SK-N-SH (cell line): ENCODE results near the gene SLC25A21.

Source experiments
- GATA2 ChIP-seq: sonication (generic); formaldehyde crosslinking; IDR thresholded peaks from 2 replicates; pipeline ENCODE4 v1.5.0; 2020; ENCODE audit warnings: mild to moderate bottlenecking, missing genetic modification reagents
- RFX5 ChIP-seq: IDR thresholded peaks from 2 replicates; pipeline ENCODE4 v1.6.1; 2012; ENCODE audit warnings: mild to moderate bottlenecking, improper control_type of control experiment, low read length
- TAF1 ChIP-seq: IDR thresholded peaks from 2 replicates; pipeline ENCODE4 v1.6.1; 2012; ENCODE audit warnings: low read depth, mild to moderate bottlenecking, low read length, moderate library complexity, borderline replicate concordance
- TF ChIP-seq, protein P1 (sequence below): IDR thresholded peaks from 2 replicates; pipeline ENCODE4 v1.4.0; 2012; ENCODE audit warnings: low read depth, borderline replicate concordance
- TF ChIP-seq, protein P2 (sequence below): fragments of 200-600 bp; sonication (generic); IDR thresholded peaks from 2 replicates; pipeline ENCODE4 v1.6.1; 2017; ENCODE audit warnings: antibody characterized with exemption, mild to moderate bottlenecking, moderate library complexity

DNA sequence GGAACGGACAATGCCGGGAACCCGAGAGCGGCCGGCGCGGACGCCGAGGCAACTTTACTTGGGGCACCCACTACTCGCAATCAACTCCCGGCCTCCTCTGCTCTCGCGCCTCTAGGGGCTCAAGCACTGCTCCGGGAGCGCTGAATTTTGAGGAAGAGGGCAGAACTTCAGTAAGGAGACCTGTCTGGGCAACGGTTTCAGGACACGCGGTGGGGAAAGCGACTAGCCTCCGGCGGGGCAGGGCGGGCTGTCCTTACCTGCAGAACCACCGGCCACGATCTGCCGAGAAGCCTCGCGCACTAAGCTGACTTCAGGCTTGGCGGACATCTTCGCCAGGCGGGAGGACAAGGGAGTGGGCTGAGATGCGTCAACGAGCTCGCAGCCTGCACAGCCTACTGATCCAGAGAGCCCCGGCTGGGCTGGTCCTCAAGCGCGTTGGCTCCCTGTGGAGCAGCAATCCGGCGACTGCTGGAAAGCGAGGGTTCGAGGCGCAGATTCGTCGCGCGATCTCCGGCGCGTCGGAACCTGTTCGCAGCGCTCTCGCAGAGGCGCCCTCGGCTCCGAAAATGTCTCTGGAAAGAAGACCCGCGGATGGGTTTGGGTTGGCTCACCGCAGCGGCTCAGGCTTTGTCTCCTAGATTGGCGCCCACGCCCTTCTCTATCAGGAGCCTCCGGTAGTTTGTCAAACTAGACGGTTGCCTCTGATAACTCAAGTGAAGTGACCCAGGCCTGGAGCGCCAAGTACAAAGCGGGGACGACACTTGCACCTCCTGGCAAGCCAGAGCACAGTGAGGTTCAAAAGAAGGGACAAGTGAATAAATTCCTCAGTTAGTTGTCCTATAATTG, at the start of gene SLC25A21:
- TF ChIP-seq GATA2 (CRISPR knock-in tag) (no peak), TAF1 (no peak), RFX5 (no peak)
- TF ChIP-seq, protein P1, sequence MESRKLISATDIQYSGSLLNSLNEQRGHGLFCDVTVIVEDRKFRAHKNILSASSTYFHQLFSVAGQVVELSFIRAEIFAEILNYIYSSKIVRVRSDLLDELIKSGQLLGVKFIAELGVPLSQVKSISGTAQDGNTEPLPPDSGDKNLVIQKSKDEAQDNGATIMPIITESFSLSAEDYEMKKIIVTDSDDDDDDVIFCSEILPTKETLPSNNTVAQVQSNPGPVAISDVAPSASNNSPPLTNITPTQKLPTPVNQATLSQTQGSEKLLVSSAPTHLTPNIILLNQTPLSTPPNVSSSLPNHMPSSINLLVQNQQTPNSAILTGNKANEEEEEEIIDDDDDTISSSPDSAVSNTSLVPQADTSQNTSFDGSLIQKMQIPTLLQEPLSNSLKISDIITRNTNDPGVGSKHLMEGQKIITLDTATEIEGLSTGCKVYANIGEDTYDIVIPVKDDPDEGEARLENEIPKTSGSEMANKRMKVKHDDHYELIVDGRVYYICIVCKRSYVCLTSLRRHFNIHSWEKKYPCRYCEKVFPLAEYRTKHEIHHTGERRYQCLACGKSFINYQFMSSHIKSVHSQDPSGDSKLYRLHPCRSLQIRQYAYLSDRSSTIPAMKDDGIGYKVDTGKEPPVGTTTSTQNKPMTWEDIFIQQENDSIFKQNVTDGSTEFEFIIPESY = no peak
- TF ChIP-seq, protein P2, sequence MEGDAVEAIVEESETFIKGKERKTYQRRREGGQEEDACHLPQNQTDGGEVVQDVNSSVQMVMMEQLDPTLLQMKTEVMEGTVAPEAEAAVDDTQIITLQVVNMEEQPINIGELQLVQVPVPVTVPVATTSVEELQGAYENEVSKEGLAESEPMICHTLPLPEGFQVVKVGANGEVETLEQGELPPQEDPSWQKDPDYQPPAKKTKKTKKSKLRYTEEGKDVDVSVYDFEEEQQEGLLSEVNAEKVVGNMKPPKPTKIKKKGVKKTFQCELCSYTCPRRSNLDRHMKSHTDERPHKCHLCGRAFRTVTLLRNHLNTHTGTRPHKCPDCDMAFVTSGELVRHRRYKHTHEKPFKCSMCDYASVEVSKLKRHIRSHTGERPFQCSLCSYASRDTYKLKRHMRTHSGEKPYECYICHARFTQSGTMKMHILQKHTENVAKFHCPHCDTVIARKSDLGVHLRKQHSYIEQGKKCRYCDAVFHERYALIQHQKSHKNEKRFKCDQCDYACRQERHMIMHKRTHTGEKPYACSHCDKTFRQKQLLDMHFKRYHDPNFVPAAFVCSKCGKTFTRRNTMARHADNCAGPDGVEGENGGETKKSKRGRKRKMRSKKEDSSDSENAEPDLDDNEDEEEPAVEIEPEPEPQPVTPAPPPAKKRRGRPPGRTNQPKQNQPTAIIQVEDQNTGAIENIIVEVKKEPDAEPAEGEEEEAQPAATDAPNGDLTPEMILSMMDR = no peak
